Tibial artery (tissue), 4 donors: ENCODE data around the gene NEDD8.

Experiments used
- DNase-seq, 2 donors: peaks; one replicate each; pipeline ENCODE4 v3.0.0-alpha.2; 2019
- H3K27ac ChIP-seq, 2 donors: fragments of 200-600 bp; sonication (generic) in 1 of 2; 1 replicate in 1 of 2; 2 replicates in 1 of 2; pipeline ENCODE4 v1.5.1; 2018 to 2019; ENCODE audit warnings: mild to moderate bottlenecking in 1 of 2
- H3K27me3 ChIP-seq, 2 donors: fragments of 200-600 bp; sonication (generic) in 1 of 2; one replicate each; pipeline versions ENCODE4 v1.5.1 to v1.6.0; 2016 to 2019
- H3K36me3 ChIP-seq, 3 donors: fragments of 200-600 bp; sonication (generic) in 2 of 3; one replicate each; pipeline ENCODE4 v1.5.1; 2016 to 2019; ENCODE audit warnings: mild to moderate bottlenecking in 2 of 3
- H3K4me1 ChIP-seq, 4 donors: fragments of 200-600 bp; sonication (generic) in 2 of 4; 1 replicate in 3 of 4; 2 replicates in 1 of 4; pipeline ENCODE4 v1.5.1; 2016 to 2019
- H3K4me3 ChIP-seq, 2 donors: fragments of 200-600 bp; sonication (generic) in 1 of 2; 1 replicate in 1 of 2; 2 replicates in 1 of 2; pipeline ENCODE4 v1.5.1; 2018 to 2019; ENCODE audit warnings: mild to moderate bottlenecking in 2 of 2
- H3K9me3 ChIP-seq, 3 donors: fragments of 200-600 bp; sonication (generic) in 1 of 3; one replicate each; pipeline ENCODE4 v1.5.1; 2016 to 2019
- CTCF ChIP-seq, 2 experiments: fragments of 200-600 bp in 1 of 2; fragments of 450-650 bp in 1 of 2; IDR thresholded peaks; one replicate each; pipeline ENCODE4 v1.5.1; 2017 to 2019; ENCODE audit warnings: antibody characterized with exemption in 2 of 2, mild to moderate bottlenecking in 1 of 2, moderate library complexity in 1 of 2
- intact Hi-C: fragments of 100-400 bp; cut with DNase I; formaldehyde crosslinking; loops from one replicate; pipeline ENCODE4 v1.15.0; 2023; ENCODE audit warnings: low total_unique reads

The NEDD8 gene

GRCh38 chr14:24236689-24237462 is 4.7 kb upstream of the NEDD8 start:
- no peak for TF ChIP-seq CTCF (IDR thresholded peaks at IDR 0.05)
- Histone ChIP-seq H3K27me3 (no peaks in the 10 kb centered on the region), H3K4me1 (peaks cover 0 to 59% (median 41%) of the 10 kb centered on the region in 4 donors), H3K4me3 (no peak overlapping the region), H3K27ac (no peak overlapping the region), H3K9me3 (no peaks in the 10 kb centered on the region), H3K36me3 (peaks cover 45 to 61% (median 57%) of the 10 kb centered on the region in 3 donors)
- intact Hi-C loops = no loop called here
- peak in 1 of 2 donors; percentile 32 for DNase-seq

GRCh38 chr14:24235804-24236688 is 3.9 kb upstream of the NEDD8 start:
- DNase-seq = peak in 1 of 2 donors; percentile 4
- TF ChIP-seq CTCF (IDR thresholded peaks at IDR 0.05) = no peak
- H3K27ac ChIP-seq = no peak overlapping the region
- H3K9me3 ChIP-seq = no peaks in the 10 kb centered on the region
- peaks cover 0 to 58% (median 39%) of the 10 kb centered on the region in 4 donors for H3K4me1 ChIP-seq
- peaks cover 44 to 59% (median 55%) of the 10 kb centered on the region in 3 donors for H3K36me3 ChIP-seq
- H3K27me3 ChIP-seq = no peaks in the 10 kb centered on the region
- intact Hi-C loops = no loop called here
- no peak overlapping the region for H3K4me3 ChIP-seq

- TF ChIP-seq CTCF (IDR thresholded peaks at IDR 0.05) = no peak
- H3K9me3 ChIP-seq = no peaks in the 10 kb centered on the region
- no peaks in the 10 kb centered on the region for H3K27me3 ChIP-seq
- peaks cover 0 to 48% (median 29%) of the 10 kb centered on the region in 4 donors for H3K4me1 ChIP-seq
- no peak overlapping the region for H3K4me3 ChIP-seq
- peaks cover 34 to 46% (median 38%) of the 10 kb centered on the region in 3 donors for H3K36me3 ChIP-seq
- no peak for DNase-seq
- intact Hi-C loops = no loop called here
- H3K27ac ChIP-seq = peak overlapping the region in 1 of 2 donors; percentile 88
These were observed 2.2 kb upstream of the NEDD8 start for GRCh38 chr14:24234095-24235005.

- no peak for TF ChIP-seq CTCF (IDR thresholded peaks at IDR 0.05)
- Histone ChIP-seq H3K27ac (peak overlapping the region; percentile 85 to 88), H3K27me3 (no peaks in the 10 kb centered on the region), H3K4me1 (peaks cover 0 to 39% (median 29%) of the 10 kb centered on the region in 4 donors), H3K36me3 (peaks cover 28 to 38% (median 31%) of the 10 kb centered on the region in 3 donors), H3K9me3 (no peaks in the 10 kb centered on the region), H3K4me3 (peak overlapping the region; percentile 75 to 89)
- DNase-seq = peak in 1 of 2 donors; percentile 47
- intact Hi-C loops = no loop called here
These were observed 1.3 kb upstream of the NEDD8 start for GRCh38 chr14:24233538-24233866.
